ENCODE data around the gene IDH2. TPM values are rescaled to one million over a fixed set of nuclear protein-coding genes. Genes with fewer than 3 reads are reported as not detected.

IDH2 gene
- polyA plus RNA-seq, 1 experiment = 84.2 TPM

GRCh38 chr15:90099072-90099867, 3.0 kb downstream of the IDH2 start:
- no peak for TF ChIP-seq CTCF (IDR thresholded peaks at IDR 0.05; ENCODE audit: low read depth, low read length)
- DNase-seq (ENCODE audit: low read depth, low spot score) = no peak
- POLR2A ChIA-PET = no interaction called here
- Histone ChIP-seq H3K9me3 (ENCODE audit: control insufficient read depth, insufficient read depth, low read length) (no peaks in the 10 kb centered on the region; the same call in 1 of the 2 replicates), H3K27ac (ENCODE audit: low read depth, low read length) (no peak overlapping the region), H3K27me3 (ENCODE audit: control insufficient read depth, insufficient read depth, low read length) (no peaks in the 10 kb centered on the region), H3K4me3 (ENCODE audit: low read depth, low read length) (no peak overlapping the region)
- CTCF ChIA-PET = interaction anchor here (0.6 to 1.7 kb wide), 4 partner anchors 13 to 134 kb away, joined by 3 to 9 read pairs (median 4); no protein-coding TSS in a partner anchor

GRCh38 chr15:90097475-90097874, 4.8 kb downstream of the IDH2 start:
- Histone ChIP-seq H3K27me3 (ENCODE audit: control insufficient read depth, insufficient read depth, low read length) (no peaks in the 10 kb centered on the region), H3K27ac (ENCODE audit: low read depth, low read length) (peak overlapping the region; percentile 82), H3K9me3 (ENCODE audit: control insufficient read depth, insufficient read depth, low read length) (no peaks in the 10 kb centered on the region; the same call in 1 of the 2 replicates), H3K4me3 (ENCODE audit: low read depth, low read length) (no peak overlapping the region)
- CTCF ChIA-PET = interaction anchor here (1.2 kb wide), 1 partner anchor 124 kb away, joined by 4 read pairs; no protein-coding TSS in a partner anchor
- POLR2A ChIA-PET = no interaction called here
- no peak for TF ChIP-seq CTCF (IDR thresholded peaks at IDR 0.05; ENCODE audit: low read depth, low read length)
- DNase-seq (ENCODE audit: low read depth, low spot score) = no peak

GRCh38 chr15:90095521-90095959, 6.7 kb downstream of the IDH2 start:
- ChIA-PET CTCF (interaction anchor here (0.9 kb wide), 2 partner anchors 126 to 138 kb away, joined by 3 to 4 read pairs; partner anchors contain the start of gene CIB1), POLR2A (no interaction called here)
- Histone ChIP-seq H3K4me3 (ENCODE audit: low read depth, low read length) (no peak overlapping the region), H3K27me3 (ENCODE audit: control insufficient read depth, insufficient read depth, low read length) (no peaks in the 10 kb centered on the region), H3K27ac (ENCODE audit: low read depth, low read length) (no peak overlapping the region), H3K9me3 (ENCODE audit: control insufficient read depth, insufficient read depth, low read length) (no peaks in the 10 kb centered on the region; the same call in 1 of the 2 replicates)
- no peak for TF ChIP-seq CTCF (IDR thresholded peaks at IDR 0.05; ENCODE audit: low read depth, low read length)
- no peak for DNase-seq (ENCODE audit: low read depth, low spot score)

GRCh38 chr15:90091156-90091931, 10.9 kb downstream of the IDH2 start:
- no peak overlapping the region for H3K4me3 ChIP-seq (ENCODE audit: low read depth, low read length)
- no peak for TF ChIP-seq CTCF (IDR thresholded peaks at IDR 0.05; ENCODE audit: low read depth, low read length)
- no peaks in the 10 kb centered on the region for H3K27me3 ChIP-seq (ENCODE audit: control insufficient read depth, insufficient read depth, low read length)
- H3K9me3 ChIP-seq (ENCODE audit: control insufficient read depth, insufficient read depth, low read length) = no peaks in the 10 kb centered on the region; the same call in 1 of the 2 replicates
- CTCF ChIA-PET = interaction anchor here (0.6 kb wide), 1 partner anchor 133 kb away, joined by 3 read pairs; no protein-coding TSS in a partner anchor
- POLR2A ChIA-PET = no interaction called here
- no peak for DNase-seq (ENCODE audit: low read depth, low spot score)
- no peak overlapping the region for H3K27ac ChIP-seq (ENCODE audit: low read depth, low read length)

Data from AG04450 (cell line).